GM19023 (cell line): ENCODE data around the gene TRIM14.
"Not testable (repeated sequence)": the region's sequence is repeated elsewhere in the genome, so short reads cannot be mapped to it uniquely, and the experiment has no call there.

Experiments
- ATAC-seq: cut with Tn5 transposase; IDR thresholded peaks from one replicate; pipeline ENCODE4 v1.9.1; 2021; ENCODE audit warnings: mild to moderate bottlenecking, moderate library complexity; ENCODE audit not compliant: unreplicated experiment

Gene TRIM14

DNA sequence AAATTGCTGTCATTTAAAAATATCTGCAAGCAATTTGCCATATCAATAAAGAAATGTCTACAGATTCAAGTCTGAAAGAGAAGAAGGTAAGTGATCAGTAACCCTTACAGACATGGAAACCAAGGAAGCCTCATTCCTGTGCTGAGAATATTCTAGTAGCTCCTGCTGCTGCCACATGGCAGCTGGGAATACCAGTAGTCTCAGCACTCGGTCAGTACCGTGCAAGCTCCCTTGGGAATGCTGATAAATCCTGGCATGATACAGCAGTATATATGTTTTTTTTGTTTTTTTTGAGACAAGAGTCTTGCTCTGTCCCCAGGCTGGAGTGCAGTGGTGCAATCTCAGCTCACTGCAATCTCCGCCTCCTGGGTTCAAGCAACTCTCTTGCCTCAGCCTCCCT lies 34.6 kb downstream of the TRIM14 start:
- ATAC-seq = no peak

DNA sequence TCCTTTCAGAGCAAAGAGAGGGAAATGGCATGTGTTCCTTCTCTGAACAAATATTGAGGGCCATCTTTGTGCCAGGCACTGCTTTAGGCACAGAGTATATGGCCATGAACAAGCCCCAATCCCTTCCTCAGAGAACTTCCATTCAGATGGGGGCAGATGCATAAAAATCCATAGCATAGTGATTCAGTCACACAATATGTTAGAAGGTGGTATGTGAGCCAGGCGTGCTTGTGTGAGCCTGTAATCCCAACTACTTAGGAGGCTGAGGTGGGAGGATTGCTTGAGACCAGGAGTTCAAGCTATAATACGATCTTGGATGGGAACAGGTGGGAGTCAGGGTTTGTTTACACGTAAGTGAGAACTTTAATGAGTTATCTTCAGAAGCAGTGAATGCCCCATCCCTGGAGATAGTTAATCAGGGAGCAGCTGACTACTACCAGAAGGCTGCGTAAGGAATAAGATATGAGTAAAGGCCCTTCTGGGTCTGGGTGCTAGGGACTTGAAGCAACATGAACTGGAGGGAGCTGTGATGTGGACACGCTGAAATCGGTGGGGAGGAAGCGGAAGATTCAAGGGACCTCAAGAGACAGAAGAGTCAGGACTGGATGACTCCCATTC lies 35.3 kb downstream of the TRIM14 start:
- no peak for ATAC-seq

DNA sequence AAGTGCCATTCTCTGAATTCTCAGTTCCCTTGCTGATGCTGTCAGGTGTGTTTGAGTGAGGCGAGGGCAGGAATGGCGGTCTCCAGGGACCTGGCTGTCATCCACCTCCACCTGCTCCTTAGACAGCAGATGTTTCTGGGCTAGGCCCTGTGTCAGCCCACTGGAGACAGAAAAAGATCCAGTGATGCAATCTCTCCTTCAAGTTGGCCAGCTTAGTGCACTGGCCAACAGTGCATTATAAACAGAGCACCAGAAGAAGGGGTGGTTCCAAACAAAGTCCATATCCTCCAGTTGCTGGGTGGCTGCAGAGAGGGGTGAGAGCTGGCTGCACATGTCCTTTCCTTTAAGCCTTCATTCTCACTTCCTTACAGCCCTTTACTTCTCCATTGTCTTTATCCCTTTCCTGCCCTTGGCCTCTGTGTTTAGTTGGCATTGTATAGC lies 35.9 kb downstream of the TRIM14 start:
- ATAC-seq = no peak

DNA sequence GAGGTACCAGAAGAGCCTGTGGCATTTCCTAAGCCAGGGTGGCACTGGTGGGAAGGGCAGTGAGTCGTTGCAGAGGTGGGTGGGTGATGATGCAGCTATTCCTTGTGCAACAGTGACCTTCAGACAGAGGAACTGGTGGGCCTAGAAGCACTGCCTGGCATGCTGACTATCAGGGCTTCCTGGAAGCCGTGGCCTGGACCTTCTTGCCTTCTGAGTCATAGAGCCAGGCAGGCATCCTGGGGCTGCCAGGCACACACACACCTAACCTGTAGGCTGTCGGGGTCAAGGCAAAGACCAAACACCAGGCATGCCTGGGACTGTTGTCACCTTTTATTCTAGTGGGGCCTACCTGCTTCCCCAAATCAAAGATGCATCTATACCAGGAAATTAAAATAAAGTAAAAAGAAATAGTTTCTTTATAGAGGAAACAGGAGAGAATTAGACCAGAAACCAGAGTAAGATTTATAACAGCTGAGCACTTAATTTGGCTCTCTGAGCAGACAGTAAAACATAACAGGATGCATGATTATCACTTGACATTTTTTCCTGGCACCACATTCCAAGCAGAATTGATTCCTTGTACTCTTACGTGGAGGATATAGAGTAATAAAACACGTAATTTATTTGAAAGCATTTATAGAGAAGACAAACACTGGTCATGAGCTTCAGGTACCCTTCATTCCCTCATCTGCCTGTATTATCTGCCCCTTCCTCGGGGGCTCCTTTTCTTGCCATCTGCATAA lies 37.4 kb downstream of the TRIM14 start:
- no peak for ATAC-seq

DNA sequence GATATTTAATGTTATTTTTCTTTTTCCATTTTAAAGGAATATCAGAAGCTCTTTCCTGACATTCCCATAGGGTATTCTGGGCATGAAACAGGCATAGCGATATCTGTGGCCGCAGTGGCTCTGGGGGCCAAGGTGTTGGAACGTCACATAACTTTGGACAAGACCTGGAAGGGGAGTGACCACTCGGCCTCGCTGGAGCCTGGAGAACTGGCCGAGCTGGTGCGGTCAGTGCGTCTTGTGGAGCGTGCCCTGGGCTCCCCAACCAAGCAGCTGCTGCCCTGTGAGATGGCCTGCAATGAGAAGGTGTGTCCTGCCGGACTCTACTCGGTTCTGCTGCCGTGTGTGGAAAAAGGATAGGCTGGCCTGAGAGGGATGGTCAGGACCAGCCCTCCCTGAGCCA lies 38.2 kb downstream of the TRIM14 start:
- no peak for ATAC-seq

DNA sequence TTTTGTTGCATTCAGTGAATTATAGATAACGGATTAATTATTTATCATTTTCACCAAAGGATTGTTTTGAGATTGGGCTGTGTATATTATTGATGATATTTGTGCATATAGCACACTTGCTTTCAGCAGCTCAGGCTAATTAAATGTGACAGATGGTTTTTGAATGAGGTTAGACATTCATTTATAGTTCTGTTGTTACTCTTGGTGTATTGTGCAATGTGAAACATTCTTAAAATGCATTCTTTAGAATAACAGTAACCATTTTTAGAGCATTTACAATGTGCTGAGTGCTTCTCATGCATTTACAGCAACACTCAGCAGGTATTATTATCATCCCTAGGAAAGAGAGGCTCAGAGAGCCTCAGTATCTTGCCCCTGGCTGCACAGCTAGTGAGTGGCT lies 38.7 kb downstream of the TRIM14 start:
- no peak for ATAC-seq

DNA sequence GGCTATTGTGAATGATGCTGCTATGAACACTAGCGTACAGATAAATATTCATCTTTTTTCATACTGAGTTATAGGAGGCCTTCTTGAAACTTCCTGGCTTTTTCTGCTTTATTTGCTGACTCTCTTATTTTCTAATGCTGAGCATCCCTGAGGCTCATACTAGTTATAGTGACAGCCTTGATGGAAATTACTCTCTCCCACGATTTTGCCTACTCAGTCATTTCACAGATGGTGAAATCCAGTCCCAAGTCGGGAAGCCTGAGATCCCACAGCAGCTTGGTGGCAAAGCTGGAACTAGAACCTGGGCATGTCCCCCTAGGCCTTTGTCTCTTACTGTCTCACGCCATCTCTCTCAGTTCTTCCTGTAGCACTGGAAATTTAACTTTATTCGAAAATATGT lies 40.1 kb downstream of the TRIM14 start:
- no peak for ATAC-seq

DNA sequence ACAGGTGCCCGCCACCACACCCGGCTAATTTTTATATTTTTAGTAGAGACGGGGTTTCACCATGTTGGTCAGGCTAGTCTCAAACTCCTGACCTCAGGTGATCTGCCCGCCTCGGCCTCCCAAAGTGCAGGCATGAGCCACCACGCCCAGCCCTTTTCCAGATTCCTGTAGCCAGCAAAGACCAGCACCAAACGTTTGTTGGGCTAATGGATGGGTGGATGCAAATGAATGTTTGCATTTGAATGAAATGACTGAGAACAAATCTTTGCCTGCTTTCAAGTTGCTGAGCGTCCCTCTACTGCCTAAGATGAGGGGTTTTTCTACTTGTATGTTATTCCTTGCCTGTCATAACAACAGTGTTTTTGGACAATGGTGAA lies 42.5 kb downstream of the TRIM14 start:
- not testable (repeated sequence) for ATAC-seq

DNA sequence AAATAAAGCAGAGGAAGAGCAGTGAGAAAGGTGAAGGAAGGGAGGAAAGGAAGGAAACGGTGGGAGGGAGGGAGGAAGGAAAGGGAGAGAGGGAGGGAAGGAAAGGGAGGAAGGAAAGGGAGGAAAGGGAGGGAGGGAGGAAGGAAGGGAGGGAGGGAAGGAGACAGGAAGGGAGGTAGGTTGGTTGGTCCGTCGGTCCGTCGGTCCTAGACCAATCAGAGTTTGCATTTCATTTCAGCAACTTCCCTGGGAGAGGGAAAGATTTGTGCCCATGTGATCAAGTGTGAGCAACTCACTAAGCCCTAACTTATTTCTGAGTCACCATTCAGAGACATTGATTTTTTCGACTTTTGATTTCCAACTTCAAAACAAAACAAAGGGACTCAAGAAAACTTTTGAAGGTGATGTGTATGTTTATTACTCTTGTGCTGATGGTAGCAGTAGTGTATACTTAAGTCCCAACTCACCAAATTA lies 43.7 kb downstream of the TRIM14 start:
- ATAC-seq = no peak

DNA sequence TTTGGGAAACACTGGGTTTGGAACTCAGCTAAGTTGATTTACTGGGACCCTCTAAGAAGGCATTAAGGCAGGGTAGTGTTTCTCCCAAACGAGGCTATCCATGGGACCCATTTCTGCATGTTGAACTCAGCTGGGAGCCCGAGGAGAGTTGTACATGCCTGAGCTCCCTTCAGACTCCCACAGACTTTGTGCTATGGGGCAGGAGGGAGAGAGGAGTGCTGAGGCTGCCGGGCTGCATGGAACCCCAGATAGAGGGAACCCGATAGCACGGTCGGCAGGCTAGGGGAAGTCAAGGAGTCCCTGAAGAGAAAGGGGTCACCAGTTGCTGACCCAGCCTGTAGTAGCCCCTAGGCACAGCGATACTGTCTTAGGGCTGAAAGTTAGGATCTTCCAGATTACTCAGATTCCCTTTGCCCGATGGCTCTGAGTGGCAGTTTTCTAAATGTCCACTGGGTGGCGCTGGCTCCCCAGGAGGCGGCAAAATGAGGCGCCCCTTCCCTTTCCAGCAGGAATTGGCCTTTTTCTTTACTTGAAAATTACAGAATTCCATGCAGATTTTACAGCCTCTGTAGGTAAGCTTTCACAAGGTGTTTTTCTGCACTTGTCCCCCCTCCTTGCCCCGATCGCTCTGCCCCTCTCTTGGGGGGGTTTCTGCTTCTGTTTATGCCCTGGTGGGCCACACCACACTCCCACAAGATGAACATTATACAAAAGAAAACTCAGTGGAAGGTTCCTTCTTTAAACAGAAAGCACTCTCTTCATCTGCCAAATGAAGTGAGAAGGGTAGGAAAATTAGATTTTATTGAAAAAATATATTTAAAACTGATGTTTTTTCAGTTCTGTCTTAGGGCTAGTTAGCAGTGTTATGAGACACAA lies 44.7 kb downstream of the TRIM14 start:
- no peak for ATAC-seq

DNA sequence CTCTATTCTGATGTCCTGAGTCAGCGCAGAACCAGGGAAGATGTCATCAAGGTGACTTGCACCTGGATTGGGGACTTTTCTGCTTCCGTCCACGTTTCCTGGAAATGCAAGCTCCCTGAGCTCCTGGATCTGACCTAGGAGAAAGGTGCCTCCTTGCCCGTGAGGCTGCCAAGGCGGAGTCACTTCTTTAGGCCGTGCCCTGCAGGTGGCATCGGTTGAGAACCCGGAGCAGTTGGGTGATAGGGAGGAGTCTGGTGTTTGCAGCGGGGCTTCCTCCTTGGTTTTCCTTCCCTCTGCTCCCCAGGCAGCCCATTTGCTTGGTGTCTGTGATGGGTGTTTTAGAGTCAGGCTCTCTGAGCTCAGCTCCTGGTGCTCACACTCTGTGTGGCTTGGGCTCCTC lies 47.3 kb downstream of the TRIM14 start:
- no peak for ATAC-seq

DNA sequence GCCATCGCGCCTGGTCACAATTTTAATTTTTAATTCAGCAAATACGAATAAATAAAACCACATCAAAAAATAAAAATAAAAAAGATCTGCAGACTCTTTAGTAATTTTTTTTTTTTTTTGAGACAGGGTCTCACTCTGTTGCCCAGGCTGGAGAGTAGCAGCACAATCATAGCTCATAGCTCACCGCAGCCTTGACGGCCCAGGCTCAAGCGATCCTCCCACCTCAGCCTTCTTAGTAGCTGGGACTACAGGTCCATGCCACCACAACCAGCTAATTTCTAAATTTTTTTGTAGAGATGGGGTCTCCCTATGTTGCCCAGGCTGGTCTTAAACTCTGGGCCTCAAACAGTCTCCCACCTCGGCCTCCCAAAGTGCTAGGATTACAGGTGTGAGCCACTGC lies 48.3 kb downstream of the TRIM14 start:
- ATAC-seq = no peak

DNA sequence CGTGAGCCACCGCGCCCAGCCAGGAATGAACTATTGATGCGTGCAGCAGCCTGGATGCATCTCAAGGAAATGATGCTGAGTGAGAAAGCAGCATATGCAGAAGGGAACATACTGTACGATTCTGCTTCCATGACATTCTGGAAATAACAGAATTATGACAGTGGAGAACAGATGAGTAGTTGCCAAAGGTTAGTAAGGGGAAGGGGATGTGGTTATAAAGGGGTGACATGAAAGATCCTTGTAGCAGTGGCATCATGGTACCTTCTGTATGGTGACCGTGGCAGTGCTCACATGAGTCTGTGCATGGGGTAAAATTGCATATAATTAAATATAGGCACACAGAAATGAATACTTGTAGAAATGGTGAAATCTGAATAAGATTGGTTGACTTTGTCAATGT lies 49.5 kb downstream of the TRIM14 start:
- no peak for ATAC-seq

DNA sequence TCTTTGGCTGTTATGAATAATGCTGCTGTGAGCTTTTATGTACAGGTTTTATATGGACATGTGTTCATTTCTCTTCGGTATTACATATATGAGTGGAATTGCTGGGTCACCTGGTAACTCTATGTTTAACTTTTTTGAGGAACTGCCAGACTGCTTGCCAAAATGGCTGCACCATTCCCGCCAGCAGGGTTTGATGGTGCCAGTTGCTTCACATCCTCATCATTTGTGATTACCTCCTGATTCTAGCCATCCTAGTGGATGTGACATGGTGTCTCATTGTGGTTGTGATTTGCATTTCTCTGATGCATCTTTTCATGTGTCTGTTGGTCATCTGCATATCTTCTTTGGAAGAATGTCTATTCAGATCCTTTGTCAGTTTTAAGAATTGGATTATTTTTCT lies 51.8 kb downstream of the TRIM14 start:
- no peak for ATAC-seq

DNA sequence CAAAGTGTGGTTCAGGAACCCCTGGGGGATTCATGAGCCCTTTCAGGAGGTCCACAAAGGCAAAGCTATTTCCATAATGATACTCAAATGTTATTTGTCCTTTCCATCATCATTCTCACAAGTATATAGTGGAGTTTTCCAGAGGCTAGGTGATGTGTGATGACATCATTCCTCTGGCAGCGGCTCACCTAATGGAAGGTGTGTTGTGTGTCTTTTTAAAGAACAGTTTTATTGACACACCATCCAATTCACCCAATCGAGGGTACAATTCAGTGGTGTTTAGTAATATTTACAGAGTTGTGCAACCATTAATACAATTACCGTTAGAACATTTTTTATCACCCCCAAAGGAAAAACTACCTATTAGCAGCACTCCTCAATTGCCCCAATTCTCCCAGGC lies 52.8 kb downstream of the TRIM14 start:
- no peak for ATAC-seq

DNA sequence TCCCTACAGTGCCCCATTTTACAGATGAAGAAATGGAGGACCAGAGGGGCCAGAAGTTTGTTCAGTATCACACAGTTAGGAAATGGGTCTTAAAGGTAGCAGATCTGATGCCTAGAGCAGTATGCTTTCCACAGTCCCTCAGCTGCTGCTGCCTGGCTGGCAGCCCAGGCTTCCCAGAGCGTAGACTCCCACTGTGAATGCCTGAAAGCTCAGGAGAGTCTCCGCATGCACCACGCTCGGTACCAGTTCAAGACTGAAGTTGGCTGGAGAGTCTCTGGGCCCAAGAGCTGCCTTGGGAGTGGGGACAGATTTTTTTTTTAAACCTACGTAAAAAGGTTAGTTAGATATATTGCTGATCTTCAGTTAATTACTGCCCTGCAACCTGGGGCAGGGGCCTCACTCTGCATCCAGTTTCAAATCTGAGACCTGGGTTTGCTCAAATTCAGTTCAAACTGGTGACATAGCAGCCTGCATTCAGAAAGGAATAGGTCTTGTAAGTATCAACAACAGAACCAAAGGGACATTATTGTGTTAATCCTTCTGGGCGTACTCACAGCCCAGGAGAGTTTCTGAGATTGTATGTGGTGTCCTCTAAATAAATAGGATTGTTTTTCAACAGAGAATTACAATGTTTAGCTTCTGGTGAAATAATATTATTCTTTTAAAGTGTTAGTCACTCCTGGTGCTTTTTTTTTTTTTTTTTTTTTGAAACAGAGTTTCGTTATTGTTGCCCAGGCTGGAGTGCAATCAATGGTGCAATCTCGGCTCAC lies 54.2 kb downstream of the TRIM14 start:
- no peak for ATAC-seq

DNA sequence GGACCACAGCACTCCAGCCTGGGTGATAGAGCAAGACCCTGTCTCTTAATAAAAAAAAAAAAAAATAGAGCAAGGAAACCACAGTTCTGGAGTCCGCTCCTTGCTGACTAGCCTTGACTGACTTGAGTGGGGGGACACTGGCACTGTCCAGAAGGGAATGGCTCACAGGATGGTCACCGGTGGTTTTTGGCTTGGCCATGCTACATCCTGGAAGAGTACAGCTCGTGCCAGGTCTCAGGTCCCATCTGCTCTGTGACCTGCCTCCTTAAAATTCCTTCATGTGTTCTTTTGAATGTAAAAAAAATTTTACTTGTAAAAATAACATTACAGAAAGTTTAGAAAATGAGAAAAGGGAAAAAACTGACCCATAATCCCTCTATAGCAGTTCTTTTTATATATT lies 56.9 kb downstream of the TRIM14 start:
- no peak for ATAC-seq

DNA sequence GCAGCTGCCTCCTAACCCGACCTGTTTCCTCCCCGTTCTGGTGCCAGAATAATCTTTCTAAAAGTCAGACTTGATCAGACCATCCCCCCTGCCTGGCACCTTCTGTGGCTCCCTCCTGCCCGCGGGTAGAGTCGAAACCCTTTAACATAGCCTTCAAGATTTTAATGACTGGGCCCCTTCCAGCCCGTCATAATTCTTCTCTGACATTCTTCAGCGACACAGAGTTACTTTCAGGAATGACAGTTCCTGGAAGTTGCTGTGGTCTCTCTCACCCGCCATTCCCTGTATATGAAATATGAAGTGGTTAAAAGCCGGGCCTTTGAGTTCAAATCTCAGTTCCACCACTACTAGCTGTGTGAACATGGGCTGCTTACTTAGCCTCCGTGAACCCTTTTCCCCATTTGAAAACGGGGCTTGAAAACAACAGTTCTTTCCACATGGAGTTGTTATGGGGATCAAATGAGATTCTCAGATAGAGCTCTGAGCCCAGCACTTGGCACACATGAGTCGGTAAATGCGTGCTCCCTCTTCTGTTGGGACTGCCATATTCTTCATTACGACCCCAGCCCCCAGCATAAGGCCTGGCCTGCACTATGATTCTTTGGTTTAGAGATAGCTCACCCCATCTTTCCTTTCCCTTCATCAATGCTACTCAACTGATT lies 61.8 kb downstream of the TRIM14 start:
- ATAC-seq = no peak

DNA sequence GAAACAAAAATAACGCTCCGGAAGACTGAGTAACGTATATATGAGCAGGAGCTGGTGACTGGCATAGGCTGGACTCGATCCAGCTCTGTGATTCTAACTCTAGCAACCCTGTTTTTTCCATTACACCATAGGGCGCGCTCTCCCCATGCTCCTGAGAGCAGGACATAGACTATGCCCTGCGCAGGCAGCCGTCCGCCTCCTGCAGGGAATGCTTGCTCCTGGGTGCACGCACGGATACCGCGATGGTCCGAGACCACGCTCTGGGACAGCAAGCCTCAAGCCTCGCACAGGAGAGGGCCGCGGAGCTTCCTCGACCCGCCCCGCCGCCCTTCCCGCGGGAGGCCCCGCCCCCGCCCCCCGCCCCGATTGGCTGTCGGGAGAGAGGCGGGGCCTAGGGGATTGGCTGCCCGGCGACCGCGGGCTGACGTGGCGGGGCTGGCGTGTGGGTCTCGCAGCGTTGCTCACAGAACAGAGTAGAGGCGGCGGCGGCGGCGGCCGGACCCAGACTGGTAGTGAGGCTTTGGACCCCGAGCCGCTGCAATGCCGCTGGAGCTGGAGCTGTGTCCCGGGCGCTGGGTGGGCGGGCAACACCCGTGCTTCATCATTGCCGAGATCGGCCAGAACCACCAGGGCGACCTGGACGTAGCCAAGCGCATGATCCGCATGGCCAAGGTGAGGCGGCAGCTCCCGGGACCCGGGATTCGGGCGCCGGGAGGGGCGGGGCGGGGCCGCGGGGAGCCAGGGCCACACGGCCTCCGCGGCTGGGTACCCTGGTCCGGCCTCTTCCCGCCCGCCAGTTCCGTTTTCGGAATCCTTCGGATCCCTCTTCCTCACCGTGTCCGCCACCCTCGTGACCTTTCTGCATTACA lies 62.5 kb downstream of the TRIM14 start, which contains the start of gene NANS:
Gene NANS (plus strand): TSS at position 464 of the 869 bp plus-strand sequence. CDS start 77 bp downstream, at position 541.
- peak; percentile 97 for ATAC-seq
